GM12873 (cell line): ENCODE measurements around the gene TPGS1.

Experiments used
- CTCF ChIP-seq: IDR thresholded peaks from 2 replicates; pipeline ENCODE4 v1.5.1; 2012; ENCODE audit warnings: low read depth, mild to moderate bottlenecking, moderate library complexity, low read length, control low read depth; ENCODE audit not compliant: insufficient read depth; ENCODE audit errors: missing control alignments

Gene TPGS1

GRCh38 chr19:469833-470232, 37.5 kb upstream of the TPGS1 start:
- TF ChIP-seq CTCF, result no peak

GRCh38 chr19:470701-471100, 36.6 kb upstream of the TPGS1 start:
- TF ChIP-seq CTCF, result no peak

DNA sequence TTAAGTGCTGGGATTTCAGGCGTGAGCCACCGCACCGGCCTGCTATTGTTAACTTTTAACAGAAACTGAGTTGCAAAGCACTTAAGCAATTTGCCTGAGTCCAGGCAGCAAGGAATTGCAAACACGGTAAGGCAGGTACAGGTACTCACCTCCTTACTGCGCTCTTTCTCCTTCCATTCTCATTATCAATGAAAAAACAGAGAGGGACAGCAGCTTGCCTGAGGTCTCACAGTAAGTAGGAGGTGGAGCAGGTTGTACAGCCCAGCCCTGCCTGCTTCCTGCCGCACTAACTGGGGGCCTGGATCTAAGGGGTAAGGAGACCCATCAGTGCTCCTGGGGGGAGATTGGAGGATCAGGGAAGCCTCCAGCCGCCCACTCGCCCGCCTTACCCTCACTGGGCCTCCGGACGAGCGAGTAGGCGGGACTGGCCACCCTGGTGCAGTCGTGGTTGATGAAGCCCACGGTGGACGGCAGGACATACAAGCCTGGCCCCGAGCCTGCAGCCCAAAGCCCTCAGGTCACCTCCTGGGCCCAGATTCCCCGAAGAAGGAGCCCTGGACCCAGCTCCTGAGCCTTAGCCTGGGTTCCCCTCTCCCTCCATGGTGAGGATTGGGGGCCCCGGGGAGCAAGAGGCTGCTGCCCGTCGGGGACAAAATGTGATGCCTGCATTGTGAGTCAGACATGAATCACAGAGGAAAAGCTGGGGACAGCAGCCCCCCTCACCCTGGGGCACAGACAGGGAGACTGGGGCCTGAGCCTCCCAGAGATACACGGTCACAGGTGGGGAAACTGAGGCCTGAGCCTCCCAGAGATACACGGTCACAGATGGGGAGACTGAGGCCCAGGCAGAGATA, 35.1 kb upstream of the TPGS1 start:
- TF ChIP-seq CTCF, result no peak

GRCh38 chr19:474126-475078, 32.9 kb upstream of the TPGS1 start:
- no peak for TF ChIP-seq CTCF

DNA sequence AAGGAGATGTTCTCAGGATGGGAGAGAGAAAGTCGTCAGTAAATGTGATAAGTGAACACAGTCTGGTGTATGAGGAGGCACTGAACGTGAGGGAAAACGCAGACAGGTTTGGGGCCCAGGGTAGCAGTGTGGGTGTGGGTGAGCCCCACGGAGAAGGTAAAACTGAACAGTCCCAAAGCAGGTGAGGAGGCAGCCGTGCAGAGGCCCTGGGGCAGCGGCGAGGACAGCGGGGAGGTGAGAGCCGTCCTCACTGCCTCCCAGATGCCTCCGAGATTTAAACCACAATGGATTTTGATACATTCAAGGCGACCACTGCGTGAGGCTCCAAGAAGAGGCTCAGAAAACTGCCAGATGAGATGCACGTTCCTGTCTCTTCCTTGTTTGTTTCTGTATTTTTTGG, 31.9 kb upstream of the TPGS1 start:
- no peak for TF ChIP-seq CTCF

DNA sequence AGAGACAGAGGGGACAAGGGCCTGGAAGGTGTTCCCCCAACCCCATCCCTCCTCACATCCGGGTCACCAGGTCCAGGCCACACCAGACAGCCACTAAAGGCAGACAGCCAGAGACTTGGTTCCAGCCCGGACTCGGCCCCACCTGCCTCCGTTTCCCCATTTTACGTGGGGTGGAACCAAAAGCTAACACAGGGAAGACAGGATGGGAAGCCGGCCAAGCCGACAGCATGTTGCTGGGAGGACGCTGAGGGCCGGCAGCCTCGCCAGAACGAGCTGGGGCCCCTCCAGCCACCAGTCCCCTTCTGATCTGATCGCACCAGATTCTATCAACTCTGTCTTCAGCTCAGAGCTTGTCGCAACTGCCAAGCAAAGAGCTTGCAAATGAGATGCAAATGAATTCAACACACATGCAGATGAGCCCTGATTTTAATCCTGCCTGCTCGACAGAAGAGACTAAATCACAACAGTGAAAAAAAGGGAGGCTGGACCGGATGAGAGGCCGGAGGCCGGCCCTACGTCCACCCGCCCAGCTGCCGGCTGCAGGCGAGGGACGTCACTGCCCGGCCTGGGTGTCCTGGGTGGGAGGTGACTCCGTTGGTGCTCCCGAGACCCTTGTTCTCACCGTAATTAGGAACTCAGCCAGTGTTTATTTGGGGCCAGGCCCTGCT, 28.9 kb upstream of the TPGS1 start:
- no peak for TF ChIP-seq CTCF

DNA sequence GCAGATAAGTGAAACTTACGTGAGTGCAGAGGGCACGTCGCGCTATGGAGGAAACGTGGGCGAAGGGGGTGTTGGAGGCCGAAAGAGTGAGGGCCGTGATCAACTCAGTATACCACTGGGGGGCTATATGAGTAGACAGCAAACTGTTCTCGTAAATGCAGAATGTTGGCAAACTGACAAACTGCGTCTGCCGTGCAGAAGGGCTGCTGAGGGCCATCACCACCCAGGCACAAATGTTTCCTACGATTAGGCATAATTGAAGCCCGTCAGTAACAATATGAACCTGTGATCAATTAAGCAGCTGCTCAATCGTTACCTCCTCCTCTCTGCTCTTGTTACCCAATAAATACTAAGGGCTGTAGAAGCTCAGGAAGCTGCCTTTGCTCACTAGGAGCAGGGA, 28.3 kb upstream of the TPGS1 start:
- no peak for TF ChIP-seq CTCF
